Gastrocnemius medialis (tissue), 4 donors: Measurements from ENCODE around the gene NAALAD2.

Experiments used
- CTCF ChIP-seq, 5 experiments: fragments of 450-650 bp in 3 of 5; fragments of 200-600 bp in 2 of 5; sonication (generic) in 2 of 5; IDR thresholded peaks in 4 of 5; conservative IDR thresholded peaks in 1 of 5; 1 replicate in 4 of 5; 2 replicates in 1 of 5; pipeline ENCODE4 v1.5.1; 2016 to 2019; ENCODE audit warnings: antibody characterized with exemption in 5 of 5, mild to moderate bottlenecking in 3 of 5, moderate library complexity in 3 of 5
- POLR2A ChIP-seq, 2 donors: fragments of 450-650 bp; IDR thresholded peaks; one replicate each; pipeline ENCODE4 v1.6.1; 2017; ENCODE audit warnings: antibody characterized with exemption in 2 of 2, mild to moderate bottlenecking in 2 of 2, moderate library complexity in 2 of 2

- TF ChIP-seq CTCF (IDR thresholded peaks at IDR 0.05 in 4 of 5, conservative IDR thresholded peaks at IDR 0.05 in 1 of 5) (no peak), POLR2A (IDR thresholded peaks at IDR 0.05) (no peak)
These were observed 10.1 kb upstream of the NAALAD2 start for GRCh38 chr11:90124371-90124770.
